ENCODE measurements around the gene OLFM3.

GRCh38 chr1:101875891-101876290, 120.8 kb downstream of the OLFM3 start:
- TF ChIP-seq POLR2A (IDR thresholded peaks at IDR 0.05), result no peak
- TF ChIP-seq CTCF (IDR thresholded peaks at IDR 0.05), result no peak

All from lower leg skin (tissue), 3 donors.